Caco-2 (cell line): ENCODE data around the gene TEKTIP1. TPM values are rescaled to one million over a fixed set of nuclear protein-coding genes. Genes with fewer than 3 reads are reported as not detected.

ENCODE experiments used
- BruUV-seq: library from RNA; stranded (reverse); fragments of 400-500 nt; replicated peaks from 2 replicates; lab custom pipeline; 2021; lab: Mats Ljungman, UMichigan
- CTCF ChIA-PET: fragments of 300-600 bp; sonication (Branson Sonifier 250); formaldehyde crosslinking; loops from one replicate; lab custom pipeline; 2022; ENCODE audit warnings: antibody characterized with exemption; lab: Charles Lee
- POLR2A ChIA-PET: fragments of 300-600 bp; sonication (Branson Sonifier 250); formaldehyde crosslinking; loops from one replicate; lab custom pipeline; 2022; ENCODE audit warnings: antibody characterized with exemption; lab: Charles Lee
- DNase-seq, 2 experiments: peaks; one replicate each; pipeline versions ENCODE4 v3.0.0 to v3.0.0-alpha.2; 2020 to 2022
- H3K27me3 ChIP-seq: replicated peaks from 2 replicates; pipeline ENCODE4 v1.6.0; 2011; ENCODE audit warnings: low read length; ENCODE audit not compliant: control insufficient read depth, insufficient read depth
- H3K36me3 ChIP-seq: 2 replicates; pipeline ENCODE4 v1.5.1; 2011; ENCODE audit warnings: low read length; ENCODE audit not compliant: control insufficient read depth, insufficient read depth
- H3K4me1 ChIP-seq: fragments of 250-450 bp; sonication (Bioruptor Pico); 2 replicates; pipeline ENCODE4 v1.5.1; 2020; ENCODE audit warnings: mild to moderate bottlenecking
- H3K4me3 ChIP-seq: 2 replicates; pipeline ENCODE4 v1.5.1; 2011; ENCODE audit warnings: low read depth, mild to moderate bottlenecking, control low read depth, low read length
- H3K9me3 ChIP-seq: fragments of 250-450 bp; sonication (Bioruptor Pico); 2 replicates; pipeline ENCODE4 v1.5.1; 2020; ENCODE audit warnings: mild to moderate bottlenecking, moderate library complexity
- H3K27ac Mint-ChIP-seq: one replicate; pipeline ENCODE4 v1.8.0; 2022; ENCODE audit warnings: mixed read lengths; ENCODE audit not compliant: unreplicated experiment
- H3K27me3 Mint-ChIP-seq: one replicate; pipeline ENCODE4 v1.8.0; 2022; ENCODE audit warnings: mixed read lengths; ENCODE audit not compliant: insufficient read depth, unreplicated experiment
- H3K36me3 Mint-ChIP-seq: one replicate; pipeline ENCODE4 v1.8.0; 2022; ENCODE audit warnings: mild to moderate bottlenecking, mixed read lengths; ENCODE audit not compliant: insufficient read depth, unreplicated experiment
- H3K4me1 Mint-ChIP-seq: one replicate; pipeline ENCODE4 v1.8.0; 2022; ENCODE audit warnings: low read depth, mixed read lengths; ENCODE audit not compliant: unreplicated experiment
- H3K4me3 Mint-ChIP-seq: one replicate; pipeline ENCODE4 v1.8.0; 2022; ENCODE audit warnings: mild to moderate bottlenecking, moderate library complexity, mixed read lengths; ENCODE audit not compliant: unreplicated experiment
- H3K9me3 Mint-ChIP-seq: one replicate; pipeline ENCODE4 v1.8.0; 2022; ENCODE audit warnings: mixed read lengths; ENCODE audit not compliant: unreplicated experiment
- CTCF ChIP-seq, 2 experiments: fragments of 200-600 bp in 1 of 2; IDR thresholded peaks; 1 replicate in 1 of 2; 2 replicates in 1 of 2; pipeline versions ENCODE4 v1.5.1 to v1.8.0; 2011 to 2022; ENCODE audit warnings: antibody characterized with exemption in 1 of 2, control low read depth in 1 of 2, inconsistent platforms in 1 of 2, low read depth in 1 of 2, low read length in 1 of 2, mild to moderate bottlenecking in 1 of 2, moderate library complexity in 1 of 2; ENCODE audit not compliant: insufficient read depth in 1 of 2, severe bottlenecking in 1 of 2, unreplicated experiment in 1 of 2
- intact Hi-C: fragments of 100-400 bp; cut with micrococcal nuclease; formaldehyde crosslinking; loops from one replicate; pipeline ENCODE4 v1.10.0; 2022; ENCODE audit not compliant: unreplicated experiment
- total RNA-seq: library from RNA; stranded (reverse); gene quantifications from 2 replicates; pipeline ENCODE4 v1.2.3, GENCODE V29; 2022

Gene TEKTIP1
- total RNA-seq, 1 experiment from 2014 or later, result 1.5 TPM

- no peaks in the 10 kb centered on the region for H3K9me3 Mint-ChIP-seq
- no peak overlapping the region for H3K4me3 Mint-ChIP-seq
- Histone ChIP-seq H3K4me3 (no peak overlapping the region), H3K36me3 (no peaks in the 10 kb centered on the region), H3K4me1 (no peaks in the 10 kb centered on the region), H3K27me3 (no peaks in the 10 kb centered on the region), H3K9me3 (no peaks in the 10 kb centered on the region)
- DNase-seq, result no peak
- peaks cover 38% of the 10 kb centered on the region for H3K36me3 Mint-ChIP-seq
- no peak for TF ChIP-seq CTCF (IDR thresholded peaks at IDR 0.05; ENCODE audit: insufficient read depth in 1 of 2, low read depth in 1 of 2, low read length in 1 of 2, severe bottlenecking in 1 of 2, unreplicated experiment in 1 of 2)
- no TSS peak for BruUV-seq
- intact Hi-C loops, result no loop called here
- no peak overlapping the region for H3K27ac Mint-ChIP-seq
- no peaks in the 10 kb centered on the region for H3K27me3 Mint-ChIP-seq
- CTCF ChIA-PET, result no interaction called here
- POLR2A ChIA-PET, result no interaction called here
- H3K4me1 Mint-ChIP-seq, result peaks cover 6% of the 10 kb centered on the region
These were observed 20.7 kb upstream of the TEKTIP1 start for GRCh38 chr19:3518255-3518654.

DNA sequence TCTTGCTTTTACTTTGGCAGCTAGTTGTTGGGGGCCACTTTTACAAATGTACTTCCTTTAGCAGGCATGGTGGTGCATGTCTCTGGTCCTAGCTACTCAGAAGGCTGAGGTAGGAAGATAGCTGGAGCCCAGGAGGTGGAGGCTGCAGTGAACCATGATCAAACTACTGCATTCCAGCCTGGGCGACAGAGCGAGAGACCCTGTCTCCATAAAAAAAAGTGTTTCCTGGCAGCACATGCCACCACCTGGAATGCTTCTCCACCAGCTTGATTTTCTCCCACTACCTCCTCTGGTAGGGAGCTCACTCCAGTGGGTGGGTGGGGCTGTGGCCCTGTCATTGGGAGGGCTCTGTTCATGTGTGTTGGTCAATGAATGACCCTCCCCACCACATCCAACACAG, 20.3 kb upstream of the TEKTIP1 start:
- no peak overlapping the region for H3K4me3 Mint-ChIP-seq
- ChIA-PET POLR2A (no interaction called here), CTCF (no interaction called here)
- no peak for TF ChIP-seq CTCF (IDR thresholded peaks at IDR 0.05; ENCODE audit: insufficient read depth in 1 of 2, low read depth in 1 of 2, low read length in 1 of 2, severe bottlenecking in 1 of 2, unreplicated experiment in 1 of 2)
- no peak overlapping the region for H3K4me3 ChIP-seq
- no peaks in the 10 kb centered on the region for H3K9me3 ChIP-seq
- H3K4me1 ChIP-seq, result no peaks in the 10 kb centered on the region
- H3K4me1 Mint-ChIP-seq, result peaks cover 6% of the 10 kb centered on the region
- no peak overlapping the region for H3K27ac Mint-ChIP-seq
- H3K9me3 Mint-ChIP-seq, result no peaks in the 10 kb centered on the region
- H3K36me3 ChIP-seq, result no peaks in the 10 kb centered on the region
- H3K36me3 Mint-ChIP-seq, result peaks cover 42% of the 10 kb centered on the region
- no TSS peak for BruUV-seq
- no peak for DNase-seq
- no peaks in the 10 kb centered on the region for H3K27me3 Mint-ChIP-seq
- intact Hi-C loops, result no loop called here
- no peaks in the 10 kb centered on the region for H3K27me3 ChIP-seq

DNA sequence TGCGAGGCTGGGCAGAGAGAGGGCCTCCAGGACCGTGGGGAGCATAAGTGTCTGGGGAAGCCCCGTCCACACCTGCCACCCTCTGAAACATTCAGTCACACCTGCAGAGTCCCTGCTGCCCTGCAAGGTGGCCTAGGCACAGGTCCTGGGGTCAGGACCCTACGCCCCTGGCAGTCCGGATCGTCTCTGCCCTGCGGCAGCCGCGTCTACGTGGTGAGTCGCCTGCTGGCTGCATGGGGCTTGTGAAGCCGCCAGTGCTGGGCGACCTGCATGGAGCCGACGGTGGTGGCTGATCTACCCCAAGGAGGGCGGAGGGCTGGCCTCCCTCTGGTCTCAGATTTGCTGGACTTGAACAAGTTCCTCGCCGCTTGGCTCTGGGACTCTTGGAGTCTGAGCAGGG, 19.8 kb upstream of the TEKTIP1 start:
- no peak for TF ChIP-seq CTCF (IDR thresholded peaks at IDR 0.05; ENCODE audit: insufficient read depth in 1 of 2, low read depth in 1 of 2, low read length in 1 of 2, severe bottlenecking in 1 of 2, unreplicated experiment in 1 of 2)
- no peaks in the 10 kb centered on the region for H3K27me3 Mint-ChIP-seq
- no peak overlapping the region for H3K4me3 ChIP-seq
- H3K4me3 Mint-ChIP-seq, result no peak overlapping the region
- no peaks in the 10 kb centered on the region for H3K9me3 Mint-ChIP-seq
- BruUV-seq, result no TSS peak
- H3K4me1 Mint-ChIP-seq, result peaks cover 6% of the 10 kb centered on the region
- no peaks in the 10 kb centered on the region for H3K9me3 ChIP-seq
- no peak overlapping the region for H3K27ac Mint-ChIP-seq
- no peaks in the 10 kb centered on the region for H3K27me3 ChIP-seq
- no peaks in the 10 kb centered on the region for H3K4me1 ChIP-seq
- peaks cover 44% of the 10 kb centered on the region for H3K36me3 Mint-ChIP-seq
- POLR2A ChIA-PET, result no interaction called here
- intact Hi-C loops, result no loop called here
- H3K36me3 ChIP-seq, result no peaks in the 10 kb centered on the region
- CTCF ChIA-PET, result no interaction called here
- no peak for DNase-seq
